GM12878 (cell line): ENCODE results near the gene NFYC. TPM values are rescaled to one million over a fixed set of nuclear protein-coding genes. Genes with fewer than 3 reads are reported as not detected.

ENCODE experiments used
- ATAC-seq: fragments of 200-7000 bp; cut with Tn5 transposase; 3 replicates; pipeline ENCODE4 v1.9.1; 2020; ENCODE audit warnings: mild to moderate bottlenecking, moderate library complexity
- BruUV-seq: library from RNA; stranded (reverse); fragments of 400-500 nt; replicated peaks from 2 replicates; lab custom pipeline; 2021; lab: Mats Ljungman, UMichigan
- CTCF ChIA-PET: fragments of 300-600 bp; sonication (Branson Sonifier 250); formaldehyde crosslinking; extraction: SDS; loops from one replicate; lab custom pipeline; 2021; ENCODE audit warnings: inconsistent platforms; lab: Yijun Ruan, JAX
- POLR2A ChIA-PET: fragments of 350-600 bp; formaldehyde crosslinking; extraction: SDS; loops from one replicate; lab custom pipeline; 2021; ENCODE audit warnings: inconsistent platforms; lab: Charles Lee
- RAD21 ChIA-PET: fragments of 300-600 bp; sonication (Branson Sonifier 250); formaldehyde crosslinking; loops from one replicate; lab custom pipeline; 2023; ENCODE audit warnings: antibody characterized with exemption; ENCODE audit not compliant: unreplicated experiment; lab: Charles Lee
- SMC1A ChIA-PET: fragments of 300-600 bp; sonication (Branson Sonifier 250); formaldehyde crosslinking; loops from one replicate; lab custom pipeline; 2023; ENCODE audit not compliant: unreplicated experiment, uncharacterized antibody; lab: Charles Lee
- DNase-seq: peaks from one replicate; pipeline ENCODE4 v3.0.0-alpha.2; 2011; ENCODE audit warnings: low read depth, low spot score
- FAIRE-seq: peaks from 3 replicates; lab custom pipeline; 2011; peaks lifted over from hg19 to GRCh38; lab: Jason Lieb, UNC
- H2AFZ ChIP-seq: 2 replicates; pipeline ENCODE4 v1.6.0; 2011; ENCODE audit warnings: low read depth, low read length, control low read depth; ENCODE audit not compliant: control insufficient read depth
- H3K27ac ChIP-seq: 2 replicates; pipeline ENCODE4 v1.5.1; 2011; ENCODE audit warnings: control low read depth; ENCODE audit not compliant: control insufficient read depth, insufficient read depth
- H3K27me3 ChIP-seq, 2 experiments: replicated peaks in 1 of 2; 2 replicates each; pipeline versions ENCODE4 v1.6.0 to v1.6.1; 2011; ENCODE audit warnings: low read length in 1 of 2; ENCODE audit not compliant: control insufficient read depth in 2 of 2, insufficient read depth in 2 of 2
- H3K36me3 ChIP-seq, 2 experiments: 2 replicates each; pipeline ENCODE4 v1.5.1; 2011; ENCODE audit warnings: low read length in 1 of 2; ENCODE audit not compliant: control insufficient read depth in 2 of 2, insufficient read depth in 2 of 2
- H3K4me1 ChIP-seq: 2 replicates; pipeline ENCODE4 v1.6.1; 2011; ENCODE audit warnings: mild to moderate bottlenecking, low read length, moderate library complexity, mixed read lengths; ENCODE audit not compliant: control insufficient read depth, insufficient read depth
- H3K4me2 ChIP-seq: 2 replicates; pipeline ENCODE4 v1.6.0; 2011; ENCODE audit warnings: control low read depth; ENCODE audit not compliant: control insufficient read depth, insufficient read depth
- H3K4me3 ChIP-seq: fragments of 200-600 bp; sonication (generic); 2 replicates; pipeline ENCODE4 v1.5.1; 2016
- H3K79me2 ChIP-seq: 2 replicates; pipeline ENCODE4 v1.6.0; 2011; ENCODE audit warnings: low read length; ENCODE audit not compliant: control insufficient read depth, insufficient read depth
- H3K9ac ChIP-seq: 2 replicates; pipeline ENCODE4 v1.8.0; 2011; ENCODE audit warnings: low read length, control low read depth, mixed read lengths; ENCODE audit not compliant: control insufficient read depth, insufficient read depth
- H3K9me3 ChIP-seq: replicated peaks from 3 replicates; pipeline ENCODE4 v1.5.1; 2011; ENCODE audit warnings: mild to moderate bottlenecking, low read length; ENCODE audit not compliant: control insufficient read depth, insufficient read depth
- H4K20me1 ChIP-seq: 2 replicates; pipeline ENCODE4 v1.6.0; 2011; ENCODE audit not compliant: control insufficient read depth, insufficient read depth
- CBX3 ChIP-seq: fragments of 200-600 bp; sonication (generic); IDR thresholded peaks from 2 replicates; pipeline ENCODE4 v1.6.1; 2016; ENCODE audit warnings: low read depth, borderline replicate concordance
- CEBPZ ChIP-seq: fragments of 150-350 bp; IDR thresholded peaks from 2 replicates; pipeline ENCODE4 v1.6.1; 2016; ENCODE audit warnings: low read depth, low read length
- HDGF ChIP-seq: fragments of 450-650 bp; IDR thresholded peaks from 2 replicates; pipeline ENCODE4 v1.6.1; 2016; ENCODE audit warnings: antibody characterized with exemption
- JUND ChIP-seq: IDR thresholded peaks from 2 replicates; pipeline ENCODE4 v1.6.1; 2012; ENCODE audit warnings: low read depth, mild to moderate bottlenecking, low read length, improper control_type of control experiment, moderate library complexity
- MYB ChIP-seq: fragments of 150-350 bp; IDR thresholded peaks from 2 replicates; pipeline ENCODE4 v1.6.1; 2014; ENCODE audit warnings: mild to moderate bottlenecking, low read depth, low read length, borderline replicate concordance
- POLR2AphosphoS5 ChIP-seq: IDR thresholded peaks from 2 replicates; pipeline ENCODE4 v1.6.1; 2011; ENCODE audit warnings: mild to moderate bottlenecking, low read length, inconsistent platforms
- RELA ChIP-seq: fragments of 450-650 bp; IDR thresholded peaks from 2 replicates; pipeline ENCODE4 v1.8.0; 2014; ENCODE audit warnings: borderline replicate concordance; ENCODE audit not compliant: partially characterized antibody
- RELB ChIP-seq: fragments of 450-650 bp; IDR thresholded peaks from 2 replicates; pipeline ENCODE4 v1.6.1; 2017; ENCODE audit warnings: low read depth, mild to moderate bottlenecking, moderate library complexity
- SMC3 ChIP-seq: IDR thresholded peaks from 2 replicates; pipeline ENCODE4 v1.6.1; 2011; ENCODE audit warnings: low read length, improper control_type of control experiment, borderline replicate concordance
- SREBF1 ChIP-seq: IDR thresholded peaks from 2 replicates; pipeline ENCODE4 v1.6.1; 2012; ENCODE audit warnings: mild to moderate bottlenecking, low read length
- TARDBP ChIP-seq: IDR thresholded peaks from 2 replicates; pipeline ENCODE4 v1.6.1; 2016; ENCODE audit warnings: borderline replicate concordance
- TCF7 ChIP-seq: IDR thresholded peaks from 2 replicates; pipeline ENCODE4 v1.6.1; 2014; ENCODE audit warnings: antibody characterized with exemption, borderline replicate concordance
- WGBS: methylation state at CpG from one replicate; pipeline ENCODE4 v1.1.6; 2016; ENCODE audit warnings: low lambda C conversion rate; ENCODE audit not compliant: insufficient replicate concordance, insufficient coverage; ENCODE audit errors: missing lambda C conversion rate; 5-methylcytosine and 5-hydroxymethylcytosine counted together
- in situ Hi-C: fragments of 300-500 bp; cut with MboI; formaldehyde crosslinking; loops from 9 replicates; pipeline ENCODE4 v1.14.3; 2018; ENCODE audit warnings: mixed read lengths
- intact Hi-C: fragments of 100-400 bp; cut with micrococcal nuclease; formaldehyde crosslinking; loops from one replicate; pipeline ENCODE4 v1.14.2; 2022; ENCODE audit not compliant: unreplicated experiment
- polyA plus RNA-seq, 11 experiments: library from polyadenylated mRNA; depleted of rRNA in 4 of 11; unstranded in 6 of 11; stranded (reverse) in 5 of 11; fragments of >200 nt; fragmentation: Nextera tagmentation in 4 of 11; fragmentation: Illumina TruSeq in 1 of 11; extraction: Ambion mirVana in 4 of 11; extraction: Trizol in 1 of 11; gene quantifications; 1 replicate in 1 of 11; 2 replicates in 10 of 11; pipeline versions ENCODE4 v1.2.1 to v1.2.3, GENCODE V29; 2011 to 2016; ENCODE audit warnings: inconsistent platforms in 2 of 11, missing spikeins in 2 of 11, low read depth in 1 of 11
- total RNA-seq, 4 experiments: library from RNA; depleted of rRNA in 3 of 4; stranded (reverse); fragments of >200 nt in 3 of 4; fragmentation: Illumina TruSeq in 1 of 4; extraction: Trizol in 1 of 4; gene quantifications; 2 replicates each; pipeline versions ENCODE4 v1.2.1 to v1.2.3, GENCODE V29; 2013 to 2021
- TF ChIP-seq, protein P1 (sequence below): IDR thresholded peaks from 2 replicates; pipeline ENCODE4 v1.6.1; 2012; ENCODE audit warnings: low read depth, low read length, improper control_type of control experiment
- TF ChIP-seq, protein P2 (sequence below): IDR thresholded peaks from 2 replicates; pipeline ENCODE4 v1.6.1; 2012; ENCODE audit warnings: low read depth, low read length, improper control_type of control experiment

Gene NFYC
- total and polyA plus RNA-seq, 10 of the 15 experiments (the other 5 are each of a cell fraction or from before 2014, with no cell fraction given): 4.3 to 84.2 (median 58.3) TPM

DNA sequence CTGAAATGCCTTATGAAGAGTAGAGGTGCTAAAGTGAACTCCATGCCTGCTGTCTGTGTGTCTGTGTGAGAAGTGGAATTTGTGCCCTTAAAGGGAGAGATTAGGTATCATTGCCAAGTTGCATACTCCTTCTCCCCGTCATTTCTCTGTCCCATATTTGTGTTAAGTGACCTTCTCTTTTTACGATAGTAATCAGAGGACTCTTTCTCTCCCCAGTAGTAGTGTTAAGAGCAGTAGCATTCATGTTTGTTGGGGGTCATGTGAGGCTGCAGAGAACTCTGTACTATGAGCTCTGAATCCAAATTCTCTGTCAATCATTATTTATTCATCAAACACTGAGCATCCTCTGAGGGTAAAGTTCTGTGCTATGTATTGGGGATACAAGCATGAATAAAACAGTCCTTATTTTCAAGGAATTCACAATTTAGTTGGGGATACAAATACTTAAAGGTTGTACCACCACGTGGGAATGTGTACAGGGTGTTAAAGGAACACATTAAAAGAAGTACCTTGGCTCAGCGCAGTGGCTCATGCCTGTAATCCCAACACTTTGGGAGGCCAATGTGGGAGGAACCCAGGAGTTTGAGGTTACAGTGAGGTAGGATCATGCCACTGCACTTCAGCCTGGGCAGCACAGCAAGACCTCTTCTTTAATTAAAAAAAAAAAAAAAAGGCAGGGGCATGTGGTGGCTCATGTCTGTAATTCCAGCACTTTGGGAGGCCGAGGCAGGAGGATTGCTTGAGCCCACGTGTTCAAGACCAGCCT is 67.3 kb downstream of the NFYC start (continued):
- no peak for TF ChIP-seq RELB
- TF ChIP-seq SREBF1: no peak
- no peak for TF ChIP-seq POLR2AphosphoS5
- TF ChIP-seq CBX3: no peak
- TF ChIP-seq, protein P1, sequence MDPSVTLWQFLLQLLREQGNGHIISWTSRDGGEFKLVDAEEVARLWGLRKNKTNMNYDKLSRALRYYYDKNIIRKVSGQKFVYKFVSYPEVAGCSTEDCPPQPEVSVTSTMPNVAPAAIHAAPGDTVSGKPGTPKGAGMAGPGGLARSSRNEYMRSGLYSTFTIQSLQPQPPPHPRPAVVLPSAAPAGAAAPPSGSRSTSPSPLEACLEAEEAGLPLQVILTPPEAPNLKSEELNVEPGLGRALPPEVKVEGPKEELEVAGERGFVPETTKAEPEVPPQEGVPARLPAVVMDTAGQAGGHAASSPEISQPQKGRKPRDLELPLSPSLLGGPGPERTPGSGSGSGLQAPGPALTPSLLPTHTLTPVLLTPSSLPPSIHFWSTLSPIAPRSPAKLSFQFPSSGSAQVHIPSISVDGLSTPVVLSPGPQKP: no peak
- TF ChIP-seq TARDBP: no peak
- no peak for TF ChIP-seq TCF7
- TF ChIP-seq HDGF: no peak
- TF ChIP-seq SMC3: no peak

DNA sequence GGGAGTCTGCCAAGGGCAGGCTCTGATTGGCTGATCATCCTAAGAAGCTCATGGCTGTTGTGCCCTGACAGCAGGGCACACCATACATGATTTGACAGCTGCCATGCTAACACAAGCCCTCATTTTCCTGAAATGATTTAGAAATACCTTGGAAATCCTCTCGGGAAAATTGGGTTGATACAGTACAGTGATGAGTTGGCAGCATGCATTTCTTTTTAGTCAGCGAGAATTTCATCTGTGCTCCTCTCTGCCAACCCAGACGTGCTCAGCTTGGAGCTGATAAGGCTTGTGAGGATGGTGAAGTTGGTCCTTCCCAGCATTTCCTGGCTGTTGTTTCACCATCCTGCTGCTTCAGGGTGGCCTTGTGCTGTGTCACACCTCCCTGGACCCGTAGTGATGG is 69.5 kb downstream of the NFYC start:
- H4K20me1 ChIP-seq: no peaks in the 10 kb centered on the region; the same call in 1 of the 2 replicates

More for the DNA sequence above, 69.5 kb downstream of the NFYC start:
- intact Hi-C loops: loop anchor here (5.0 kb wide), 1 partner anchor 64 kb away; no protein-coding TSS in a partner anchor
- no peak overlapping the region for H3K27ac ChIP-seq
- TF ChIP-seq RELA: no peak
- no peak for TF ChIP-seq CEBPZ
- TF ChIP-seq JUND: no peak
- TF ChIP-seq, protein P2, sequence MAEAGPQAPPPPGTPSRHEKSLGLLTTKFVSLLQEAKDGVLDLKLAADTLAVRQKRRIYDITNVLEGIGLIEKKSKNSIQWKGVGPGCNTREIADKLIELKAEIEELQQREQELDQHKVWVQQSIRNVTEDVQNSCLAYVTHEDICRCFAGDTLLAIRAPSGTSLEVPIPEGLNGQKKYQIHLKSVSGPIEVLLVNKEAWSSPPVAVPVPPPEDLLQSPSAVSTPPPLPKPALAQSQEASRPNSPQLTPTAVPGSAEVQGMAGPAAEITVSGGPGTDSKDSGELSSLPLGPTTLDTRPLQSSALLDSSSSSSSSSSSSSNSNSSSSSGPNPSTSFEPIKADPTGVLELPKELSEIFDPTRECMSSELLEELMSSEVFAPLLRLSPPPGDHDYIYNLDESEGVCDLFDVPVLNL: no peak
- no peak for TF ChIP-seq MYB
- H3K79me2 ChIP-seq: peaks cover 7% of the 10 kb centered on the region; the same call in 1 of the 2 replicates
- no peak overlapping the region for H3K4me3 ChIP-seq
- peaks cover 26 to 57% of the 10 kb centered on the region in 2 experiments for H3K36me3 ChIP-seq
- DNase-seq (no peak), ATAC-seq (no peak), FAIRE-seq (no peak)
- H3K27me3 ChIP-seq: no peaks in the 10 kb centered on the region
- in situ Hi-C loops: no loop called here
- no peak overlapping the region for H2AFZ ChIP-seq
- no peaks in the 10 kb centered on the region for H3K9me3 ChIP-seq
- RAD21 ChIA-PET: no interaction called here
- CTCF ChIA-PET: interaction anchor here (1.1 to 9.5 kb wide), 2 partner anchors 12 to 89 kb away, joined by 3 to 84 read pairs; no protein-coding TSS in a partner anchor
- POLR2A ChIA-PET: no interaction called here
- peaks cover 42% of the 10 kb centered on the region for H3K4me1 ChIP-seq
- BruUV-seq: no TSS peak
- H3K9ac ChIP-seq: no peak overlapping the region
- WGBS: 42% methylated on average over 4 of the region's 4 CpGs
- no peak overlapping the region for H3K4me2 ChIP-seq
- SMC1A ChIA-PET: interaction anchor here (0.7 kb wide), 1 partner anchor 104 kb away, joined by 3 read pairs; no protein-coding TSS in a partner anchor
